PC-9 (cell line): ENCODE results near the gene CCR5AS.

ENCODE experiments used
- BruUV-seq: library from RNA; stranded (reverse); fragments of 400-500 nt; replicated peaks from 2 replicates; lab custom pipeline; 2021; lab: Mats Ljungman, UMichigan
- CTCF ChIA-PET: fragments of 300-600 bp; sonication (Branson Sonifier 250); formaldehyde crosslinking; loops from one replicate; lab custom pipeline; 2022; ENCODE audit warnings: antibody characterized with exemption; lab: Charles Lee
- POLR2A ChIA-PET: fragments of 300-600 bp; sonication (Branson Sonifier 250); formaldehyde crosslinking; loops from one replicate; lab custom pipeline; 2022; ENCODE audit warnings: antibody characterized with exemption; ENCODE audit not compliant: unreplicated experiment; lab: Charles Lee
- DNase-seq, 2 experiments: peaks; one replicate each; pipeline versions ENCODE4 v3.0.0 to v3.0.0-alpha.2; 2015 to 2022; ENCODE audit warnings: mixed read lengths in 1 of 2
- H2AFZ ChIP-seq: fragments of 200-600 bp; sonication (generic); 2 replicates; pipeline ENCODE4 v1.8.1; 2017; ENCODE audit warnings: antibody characterized with exemption
- H3F3A ChIP-seq: fragments of 200-600 bp; sonication (generic); 2 replicates; pipeline ENCODE4 v1.8.1; 2017; ENCODE audit warnings: antibody characterized with exemption, mild to moderate bottlenecking, low read depth; ENCODE audit not compliant: insufficient read depth
- H3K27ac ChIP-seq: fragments of 200-600 bp; sonication (generic); 2 replicates; pipeline ENCODE4 v1.6.1; 2016; ENCODE audit warnings: mixed run types
- H3K27me3 ChIP-seq: fragments of 200-600 bp; sonication (generic); 2 replicates; pipeline ENCODE4 v1.6.1; 2016; ENCODE audit warnings: low read depth, mixed run types; ENCODE audit not compliant: insufficient read depth
- H3K36me3 ChIP-seq: fragments of 200-600 bp; sonication (generic); 2 replicates; pipeline ENCODE4 v1.6.1; 2016; ENCODE audit warnings: low read depth, mixed run types
- H3K4me1 ChIP-seq: fragments of 200-600 bp; sonication (generic); replicated peaks from 2 replicates; pipeline ENCODE4 v1.6.1; 2016; ENCODE audit warnings: mixed run types; ENCODE audit not compliant: insufficient read depth
- H3K4me2 ChIP-seq: fragments of 200-600 bp; sonication (generic); 2 replicates; pipeline ENCODE4 v1.6.1; 2017; ENCODE audit warnings: mixed run types
- H3K4me3 ChIP-seq: fragments of 200-600 bp; sonication (generic); 2 replicates; pipeline ENCODE4 v1.6.1; 2016; ENCODE audit warnings: mixed run types
- H3K79me2 ChIP-seq: fragments of 200-600 bp; sonication (generic); 2 replicates; pipeline ENCODE4 v1.6.1; 2017; ENCODE audit warnings: low read depth, mixed run types
- H3K9me2 ChIP-seq: fragments of 200-600 bp; sonication (generic); 2 replicates; pipeline ENCODE4 v1.8.1; 2017; ENCODE audit warnings: mild to moderate bottlenecking; ENCODE audit not compliant: insufficient read depth
- H3K9me3 ChIP-seq: fragments of 200-600 bp; sonication (generic); 2 replicates; pipeline ENCODE4 v1.8.1; 2016; ENCODE audit warnings: low read depth; ENCODE audit not compliant: insufficient read depth
- H4K20me1 ChIP-seq: fragments of 200-600 bp; sonication (generic); 2 replicates; pipeline ENCODE4 v1.8.1; 2017; ENCODE audit not compliant: insufficient read depth
- EZH2 ChIP-seq: fragments of 200-600 bp; sonication (generic); IDR thresholded peaks from 2 replicates; pipeline ENCODE4 v1.8.0; 2017; ENCODE audit warnings: antibody characterized with exemption, low read depth
- intact Hi-C: fragments of 100-400 bp; cut with micrococcal nuclease; formaldehyde crosslinking; loops from one replicate; pipeline ENCODE4 v1.10.0; 2022; ENCODE audit not compliant: unreplicated experiment
- TF ChIP-seq, protein P1 (sequence below): fragments of 200-600 bp; sonication (generic); conservative IDR thresholded peaks from 2 replicates; pipeline ENCODE4 v1.6.1; 2017; ENCODE audit warnings: mixed run types, antibody characterized with exemption, mild to moderate bottlenecking, moderate library complexity

CCR5AS gene

DNA sequence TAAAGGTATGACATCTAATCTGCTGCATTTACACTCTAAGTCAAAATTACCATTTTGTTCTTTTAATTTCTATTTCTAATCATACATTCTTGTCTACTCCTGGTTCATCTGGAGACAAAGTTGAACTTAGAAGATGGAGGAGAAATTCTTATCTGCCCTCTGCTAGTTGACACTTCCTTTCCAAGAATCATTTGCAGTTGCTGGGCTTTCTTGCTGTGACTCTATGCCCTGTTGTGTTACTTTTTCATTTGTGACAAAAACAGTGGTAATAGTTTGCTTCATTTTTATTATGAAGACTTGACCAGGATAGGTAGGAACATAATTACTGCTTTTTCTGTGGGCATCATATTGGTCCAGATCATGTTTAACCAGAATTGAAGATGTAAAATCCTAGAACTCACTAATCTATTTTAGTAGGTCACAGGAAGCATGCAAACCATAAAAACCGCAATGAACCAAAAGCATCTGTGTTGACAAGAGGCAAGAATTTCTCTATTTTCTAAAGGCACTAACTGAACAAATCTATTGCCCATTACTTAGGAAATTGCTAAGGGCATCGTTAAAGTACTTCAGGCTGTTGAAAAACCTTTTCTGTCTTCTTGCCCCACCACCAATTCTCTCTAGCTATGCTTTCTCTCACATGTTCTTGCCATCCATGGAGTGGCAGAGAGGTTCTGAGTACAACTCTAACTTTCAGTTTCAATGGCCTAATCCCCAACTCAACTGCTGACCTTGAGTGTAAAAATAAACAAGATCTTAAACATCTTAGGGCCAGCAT is 57.2 kb downstream of the CCR5AS start:
- Histone ChIP-seq H3F3A (no peaks in the 10 kb centered on the region), H3K9me3 (no peaks in the 10 kb centered on the region; the same call in 1 of the 2 replicates), H3K4me2 (no peak overlapping the region), H3K27me3 (no peaks in the 10 kb centered on the region), H3K27ac (no peak overlapping the region), H3K9me2 (no peaks in the 10 kb centered on the region), H4K20me1 (no peaks in the 10 kb centered on the region), H2AFZ (no peak overlapping the region), H3K36me3 (no peaks in the 10 kb centered on the region), H3K4me3 (no peak overlapping the region), H3K79me2 (no peaks in the 10 kb centered on the region), H3K4me1 (0 out of 2 replicates have a peak, but pooled peaks cover 14% of the 10 kb centered on the region)
- BruUV-seq, result no TSS peak
- DNase-seq, result no peak
- CTCF ChIA-PET, result no interaction called here
- POLR2A ChIA-PET, result no interaction called here
- no peak for TF ChIP-seq EZH2
- TF ChIP-seq, protein P1, sequence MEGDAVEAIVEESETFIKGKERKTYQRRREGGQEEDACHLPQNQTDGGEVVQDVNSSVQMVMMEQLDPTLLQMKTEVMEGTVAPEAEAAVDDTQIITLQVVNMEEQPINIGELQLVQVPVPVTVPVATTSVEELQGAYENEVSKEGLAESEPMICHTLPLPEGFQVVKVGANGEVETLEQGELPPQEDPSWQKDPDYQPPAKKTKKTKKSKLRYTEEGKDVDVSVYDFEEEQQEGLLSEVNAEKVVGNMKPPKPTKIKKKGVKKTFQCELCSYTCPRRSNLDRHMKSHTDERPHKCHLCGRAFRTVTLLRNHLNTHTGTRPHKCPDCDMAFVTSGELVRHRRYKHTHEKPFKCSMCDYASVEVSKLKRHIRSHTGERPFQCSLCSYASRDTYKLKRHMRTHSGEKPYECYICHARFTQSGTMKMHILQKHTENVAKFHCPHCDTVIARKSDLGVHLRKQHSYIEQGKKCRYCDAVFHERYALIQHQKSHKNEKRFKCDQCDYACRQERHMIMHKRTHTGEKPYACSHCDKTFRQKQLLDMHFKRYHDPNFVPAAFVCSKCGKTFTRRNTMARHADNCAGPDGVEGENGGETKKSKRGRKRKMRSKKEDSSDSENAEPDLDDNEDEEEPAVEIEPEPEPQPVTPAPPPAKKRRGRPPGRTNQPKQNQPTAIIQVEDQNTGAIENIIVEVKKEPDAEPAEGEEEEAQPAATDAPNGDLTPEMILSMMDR, result no peak
- intact Hi-C loops, result no loop called here

GRCh38 chr3:46348823-46349482 is 57.9 kb downstream of the CCR5AS start:
- no TSS peak for BruUV-seq
- Histone ChIP-seq H3K4me1 (0 out of 2 replicates have a peak, but pooled peaks cover 12% of the 10 kb centered on the region), H3F3A (no peaks in the 10 kb centered on the region), H3K36me3 (no peaks in the 10 kb centered on the region), H2AFZ (no peak overlapping the region), H3K4me3 (no peak overlapping the region), H4K20me1 (no peaks in the 10 kb centered on the region), H3K79me2 (no peaks in the 10 kb centered on the region), H3K9me3 (no peaks in the 10 kb centered on the region; the same call in 1 of the 2 replicates), H3K27me3 (no peaks in the 10 kb centered on the region), H3K9me2 (no peaks in the 10 kb centered on the region), H3K27ac (no peak overlapping the region), H3K4me2 (no peak overlapping the region)
- ChIA-PET CTCF (no interaction called here), POLR2A (no interaction called here)
- no peak for DNase-seq
- no peak for TF ChIP-seq EZH2
- TF ChIP-seq, protein P1, result no peak
- intact Hi-C loops, result no loop called here

- Histone ChIP-seq H3K4me1 (no peaks in the 10 kb centered on the region), H4K20me1 (no peaks in the 10 kb centered on the region), H3K4me2 (no peak overlapping the region), H2AFZ (no peak overlapping the region), H3K4me3 (no peak overlapping the region), H3K9me3 (no peaks in the 10 kb centered on the region; the same call in 1 of the 2 replicates), H3F3A (no peaks in the 10 kb centered on the region), H3K36me3 (no peaks in the 10 kb centered on the region), H3K27ac (no peak overlapping the region), H3K9me2 (no peaks in the 10 kb centered on the region), H3K27me3 (no peaks in the 10 kb centered on the region), H3K79me2 (no peaks in the 10 kb centered on the region)
- intact Hi-C loops, result no loop called here
- BruUV-seq, result no TSS peak
- no peak for DNase-seq
- ChIA-PET POLR2A (no interaction called here), CTCF (no interaction called here)
- TF ChIP-seq, protein P1, result no peak
- TF ChIP-seq EZH2, result no peak
Measured at GRCh38 chr3:46344476-46344875, 62.4 kb downstream of the CCR5AS start.
